GM19099 (cell line): ENCODE measurements around the gene KIF3A.

Source experiments
- POLR2A ChIP-seq: IDR thresholded peaks from 3 replicates; pipeline ENCODE4 v1.6.1; 2011; ENCODE audit warnings: low read depth; ENCODE audit not compliant: insufficient read length; ENCODE audit errors: extremely low read depth

Gene KIF3A

DNA sequence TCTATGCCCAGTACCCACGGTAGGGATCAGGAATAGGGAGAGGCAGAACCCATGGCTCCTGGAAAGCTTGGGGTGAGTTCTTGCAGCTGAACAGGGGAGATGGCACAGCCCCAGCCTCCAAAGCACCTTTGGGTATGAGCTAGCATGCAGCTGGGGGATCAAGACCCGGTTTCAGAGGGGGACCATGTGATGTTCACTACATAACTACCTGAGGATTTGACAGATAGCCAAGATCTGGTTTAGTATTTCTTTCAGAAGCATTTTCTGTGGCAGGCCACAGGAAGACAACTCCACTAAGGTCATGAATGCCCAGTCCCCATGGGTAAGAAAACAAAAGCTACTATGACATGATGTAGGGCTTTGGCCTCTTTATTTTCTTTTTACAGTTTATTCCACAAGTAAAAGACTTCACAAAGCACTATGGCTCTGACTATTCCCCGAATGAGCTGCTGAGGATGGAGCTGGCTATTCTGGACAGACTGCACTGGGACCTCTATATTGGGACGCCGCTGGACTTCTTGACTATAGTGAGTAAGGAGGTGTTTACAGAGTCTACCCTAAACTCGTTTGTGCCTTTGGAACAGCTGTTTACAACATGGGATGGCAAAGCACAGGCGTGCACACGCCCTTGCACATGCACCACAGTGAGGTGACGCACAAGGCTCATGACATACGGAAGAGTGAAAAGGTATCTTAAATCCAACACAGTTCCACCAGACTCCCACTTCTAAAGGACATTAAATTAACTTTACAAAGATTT lies 13.3 kb upstream of the KIF3A start:
- no peak for TF ChIP-seq POLR2A

DNA sequence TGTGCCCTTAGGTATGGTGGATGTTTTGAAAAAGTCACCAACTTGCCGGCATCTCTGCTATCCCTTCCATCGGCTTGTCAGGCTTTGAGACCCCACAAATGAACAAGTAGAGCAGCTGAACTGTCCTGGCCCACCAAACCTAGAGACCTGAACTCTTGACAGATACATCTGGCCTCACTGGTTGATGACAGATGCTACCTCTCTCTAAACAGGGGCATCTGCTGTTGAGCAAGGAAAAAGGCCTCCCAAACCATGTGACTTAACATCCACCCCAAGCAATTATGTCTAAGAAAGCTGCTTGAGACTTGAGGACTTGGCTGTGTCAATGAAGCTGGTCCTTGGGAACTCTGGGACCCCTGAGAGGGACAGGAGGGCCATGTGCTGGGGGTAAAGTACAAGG lies 12.2 kb upstream of the KIF3A start:
- TF ChIP-seq POLR2A: no peak

DNA sequence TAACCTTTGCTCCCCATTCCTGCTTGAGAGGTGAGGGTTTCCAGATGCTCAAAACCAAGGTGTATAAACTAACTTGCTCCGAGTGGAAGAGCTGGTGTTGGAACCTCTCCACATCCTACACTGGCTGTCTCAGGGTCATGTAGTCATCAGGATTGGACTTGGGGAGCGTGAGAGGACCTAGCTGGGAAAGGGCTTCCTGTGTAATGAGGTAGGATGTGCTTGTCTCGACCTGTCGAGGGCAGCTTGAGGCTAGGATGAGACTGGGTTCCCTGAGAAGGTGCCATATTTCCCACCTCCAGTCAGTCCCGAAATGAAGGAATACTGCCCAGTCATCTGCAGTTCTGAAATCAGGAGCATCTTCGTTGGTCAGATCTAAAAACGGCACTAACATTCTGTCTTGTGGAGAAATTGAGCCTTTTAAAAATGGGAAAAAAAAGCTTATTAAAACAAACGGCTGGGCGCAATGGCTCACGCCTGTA lies 11.2 kb upstream of the KIF3A start:
- TF ChIP-seq POLR2A: no peak

DNA sequence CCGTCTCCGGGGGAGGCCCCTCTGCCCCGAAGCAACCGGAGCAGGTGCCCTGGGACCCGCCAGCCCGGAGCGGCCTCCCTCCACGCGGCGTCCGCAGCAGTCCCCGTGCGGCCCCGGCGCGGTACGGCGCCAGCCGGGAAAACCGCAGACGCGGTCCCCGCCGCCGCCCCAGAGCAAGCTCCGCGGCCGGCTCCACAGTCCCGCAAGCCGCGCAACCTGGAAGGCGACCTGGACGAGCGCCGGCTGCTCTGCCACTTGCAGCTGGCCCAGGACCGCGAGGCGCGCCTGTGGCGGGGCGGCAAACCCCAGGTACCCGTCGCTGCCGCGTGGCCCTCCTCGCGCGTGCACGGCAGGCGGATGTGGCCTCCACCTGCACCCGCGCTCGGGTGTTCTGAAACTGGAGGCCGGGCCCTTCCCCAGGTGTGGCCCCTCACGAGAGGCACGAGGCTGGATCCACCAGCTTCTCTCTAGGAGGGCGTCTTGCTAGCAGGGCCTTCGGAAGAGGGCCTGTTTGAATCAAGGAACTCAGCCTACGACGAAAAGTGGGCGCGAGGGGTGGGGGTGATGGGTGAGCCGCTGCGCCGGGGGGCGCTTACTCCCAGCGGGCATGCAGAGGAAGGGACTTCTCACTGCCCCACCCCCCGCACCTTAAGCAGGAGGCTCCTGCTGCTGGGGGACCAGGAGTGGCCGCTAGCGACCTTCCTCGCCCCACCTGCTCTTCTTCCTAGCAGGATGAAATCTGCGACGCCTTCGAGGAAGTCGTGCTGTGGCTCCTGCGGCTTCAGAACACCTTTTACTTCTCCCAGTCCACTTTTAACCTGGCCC lies 10.5 kb upstream of the KIF3A start:
- no peak for TF ChIP-seq POLR2A

DNA sequence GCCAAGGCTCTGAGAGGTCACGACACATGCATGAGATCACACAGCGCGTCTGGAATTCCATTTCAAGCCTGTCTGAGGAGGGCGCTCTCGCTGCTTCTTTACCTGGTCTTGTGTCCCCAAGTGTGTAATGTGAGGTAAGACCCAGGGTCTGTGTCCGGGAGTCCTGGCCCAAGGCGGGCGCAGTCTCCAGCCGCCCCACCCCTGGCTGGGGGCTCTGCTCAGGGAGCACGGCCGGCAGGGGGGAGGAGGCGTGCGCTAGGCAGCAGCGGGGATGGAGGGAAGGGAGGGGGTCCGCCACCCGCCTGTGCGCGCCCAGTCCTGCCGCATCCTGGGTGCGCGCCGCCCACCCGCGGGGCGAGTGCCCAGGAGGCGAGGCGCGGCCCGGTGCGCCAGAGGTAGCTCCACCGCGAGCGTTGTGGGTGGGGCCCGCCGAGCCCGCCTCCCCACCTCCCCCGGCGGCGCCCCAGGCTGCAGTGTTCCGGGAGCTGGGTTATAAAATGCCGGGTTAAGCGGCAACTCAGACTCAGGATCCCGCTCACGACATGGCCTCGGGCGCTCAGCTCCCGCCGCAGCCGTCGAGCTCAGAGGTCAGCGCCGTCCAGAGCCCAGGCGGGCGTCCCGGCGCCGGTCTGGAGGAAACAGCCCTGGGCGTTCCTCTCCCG lies 9.7 kb upstream of the KIF3A start, which contains the start of gene CCNI2:
CCNI2 (plus strand) TSS at position 473 of the 662 bp plus-strand sequence; CDS start at position 543, 70 bp downstream.
- TF ChIP-seq POLR2A: peak; percentile 65

DNA sequence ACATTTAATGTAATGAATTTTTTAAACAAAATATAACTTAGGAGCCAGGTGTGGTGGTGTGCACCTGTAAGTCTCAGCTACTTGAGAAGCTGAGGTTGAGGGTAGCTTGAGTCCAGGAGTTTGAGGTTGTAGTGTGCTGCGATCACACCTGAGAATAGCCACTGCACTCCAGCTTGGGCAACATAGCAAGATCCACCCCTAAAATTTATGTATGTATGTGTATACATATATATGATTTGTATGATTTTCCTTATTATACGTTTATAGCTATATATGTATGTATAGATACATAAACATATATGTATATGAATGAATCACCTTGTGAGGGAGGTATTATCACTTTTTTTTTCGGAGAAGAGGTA lies 9.2 kb upstream of the KIF3A start:
- TF ChIP-seq POLR2A: no peak

DNA sequence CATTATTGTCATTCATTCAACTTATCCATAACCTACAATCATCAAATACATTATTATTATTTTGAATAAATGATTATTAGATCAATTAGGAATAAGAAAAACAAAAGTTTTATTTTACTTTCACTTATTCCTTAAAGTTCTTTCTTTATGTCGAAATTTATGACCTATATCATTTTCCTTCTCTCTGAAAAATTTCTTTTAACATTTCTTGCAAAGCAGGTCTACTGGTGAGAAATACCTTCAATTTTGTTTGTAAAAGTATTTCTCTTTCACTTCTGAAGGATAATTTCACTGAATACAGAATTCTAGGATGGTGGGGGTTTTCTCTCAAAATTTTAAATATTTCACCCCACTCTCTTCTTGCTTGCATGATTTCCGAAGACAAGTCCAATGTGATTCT lies 7.3 kb upstream of the KIF3A start:
- no peak for TF ChIP-seq POLR2A

DNA sequence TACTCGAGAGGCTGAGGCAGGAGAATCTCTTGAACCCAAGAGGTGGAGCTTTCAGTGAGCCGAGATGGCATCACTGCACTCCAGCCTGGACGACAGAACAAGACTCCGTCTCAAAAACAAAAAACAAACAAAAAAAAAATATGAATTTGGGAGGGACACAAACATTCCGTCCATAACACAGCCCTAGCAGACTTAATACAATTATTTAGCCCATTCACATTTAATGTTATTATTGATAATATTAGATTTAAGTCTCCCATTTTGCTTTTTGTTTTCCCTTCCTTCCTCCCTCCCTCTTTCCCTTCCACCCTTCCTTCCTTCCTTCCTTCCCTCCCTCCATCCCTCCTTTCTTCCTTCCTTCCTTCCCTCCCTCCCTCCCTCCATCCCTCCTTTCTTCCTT lies 5.3 kb upstream of the KIF3A start:
- TF ChIP-seq POLR2A: no peak

DNA sequence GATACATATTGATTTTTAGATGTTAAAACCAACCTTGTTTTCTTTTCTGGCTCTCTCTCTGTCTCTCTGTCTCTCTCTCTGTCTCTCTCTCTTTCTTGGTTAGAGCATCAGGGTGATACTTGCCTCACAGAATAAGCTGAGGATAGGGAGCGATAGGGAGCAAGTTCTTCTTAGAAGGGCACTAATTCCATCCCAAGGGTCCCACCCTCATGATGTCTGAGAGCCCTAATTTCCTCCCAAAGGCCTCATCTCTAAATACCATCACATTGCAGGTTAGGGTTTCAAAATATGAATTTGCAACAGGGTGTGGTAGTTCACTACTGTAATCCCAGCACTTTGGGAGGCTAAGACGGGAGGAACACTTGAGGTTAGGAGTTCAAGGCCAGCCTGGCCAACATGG lies 4.8 kb upstream of the KIF3A start:
- no peak for TF ChIP-seq POLR2A

DNA sequence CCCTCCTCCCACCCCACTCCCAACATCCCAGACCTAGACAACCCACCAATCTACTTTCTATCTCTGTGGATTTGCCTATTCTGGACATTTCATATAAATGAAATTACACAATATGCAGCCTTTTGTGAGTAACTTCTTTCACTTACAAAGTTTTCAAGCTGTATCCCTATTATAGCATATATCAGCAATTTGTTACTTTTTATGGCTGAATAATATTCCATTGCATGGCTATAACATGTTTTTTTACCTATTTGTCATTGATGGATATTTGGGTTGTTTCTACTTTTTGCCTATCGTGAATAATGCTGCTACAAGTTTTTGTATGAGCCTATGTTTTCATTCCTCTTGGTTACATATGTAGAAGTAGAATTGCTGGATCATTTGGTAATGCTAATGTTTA lies 1.9 kb upstream of the KIF3A start:
- TF ChIP-seq POLR2A: no peak

DNA sequence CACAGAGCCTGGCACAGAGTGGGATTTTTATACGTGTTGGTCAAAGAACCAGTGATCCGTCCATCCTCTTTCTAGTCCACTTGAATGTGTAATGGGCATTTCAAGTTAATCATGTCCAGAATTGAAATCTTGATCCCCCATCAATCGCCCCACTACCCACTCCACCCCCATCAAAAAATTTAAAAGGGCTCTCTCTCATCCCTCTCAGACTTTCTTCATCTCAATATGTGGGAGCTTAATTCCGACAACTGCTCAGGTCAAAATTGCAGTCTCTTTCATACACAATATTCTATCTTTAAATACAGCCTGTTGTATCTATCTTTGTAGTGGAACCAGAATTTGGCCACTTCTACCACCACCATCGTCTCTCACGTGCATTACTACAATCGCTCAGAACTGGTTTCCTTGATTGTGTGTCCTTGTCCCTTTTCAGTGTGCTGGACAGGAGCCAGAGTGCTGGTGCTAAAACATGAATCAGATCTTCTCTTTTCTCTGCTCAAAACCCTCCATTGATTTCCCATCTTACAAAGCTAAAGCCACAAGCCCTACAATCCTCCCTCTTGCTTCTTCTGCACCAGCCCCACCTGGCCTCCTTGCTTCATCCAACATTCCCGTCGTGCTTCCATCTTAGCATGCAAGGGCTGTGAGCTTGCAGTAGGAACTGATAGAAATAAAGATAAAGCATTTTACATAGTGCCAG lies 786 bp upstream of the KIF3A start:
- no peak for TF ChIP-seq POLR2A

DNA sequence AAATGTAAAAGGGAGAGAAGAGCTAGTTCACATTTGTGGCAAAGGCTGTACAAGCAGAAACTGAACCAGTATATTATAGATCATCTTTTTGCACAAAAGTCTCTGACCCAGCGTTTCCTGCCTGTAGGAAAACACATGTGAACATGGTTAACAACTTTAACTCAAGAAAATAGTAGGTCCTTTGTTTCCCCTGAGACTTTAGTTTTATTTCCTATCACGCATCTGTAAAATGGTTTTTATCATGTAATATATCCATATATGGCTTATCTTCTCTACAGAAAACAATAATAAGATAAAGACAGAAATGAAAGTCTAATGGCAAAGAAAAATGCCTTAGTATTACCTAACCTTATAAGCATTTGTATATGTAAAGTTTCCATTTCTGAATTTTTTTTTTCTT lies 2.7 kb downstream of the KIF3A start:
- no peak for TF ChIP-seq POLR2A

DNA sequence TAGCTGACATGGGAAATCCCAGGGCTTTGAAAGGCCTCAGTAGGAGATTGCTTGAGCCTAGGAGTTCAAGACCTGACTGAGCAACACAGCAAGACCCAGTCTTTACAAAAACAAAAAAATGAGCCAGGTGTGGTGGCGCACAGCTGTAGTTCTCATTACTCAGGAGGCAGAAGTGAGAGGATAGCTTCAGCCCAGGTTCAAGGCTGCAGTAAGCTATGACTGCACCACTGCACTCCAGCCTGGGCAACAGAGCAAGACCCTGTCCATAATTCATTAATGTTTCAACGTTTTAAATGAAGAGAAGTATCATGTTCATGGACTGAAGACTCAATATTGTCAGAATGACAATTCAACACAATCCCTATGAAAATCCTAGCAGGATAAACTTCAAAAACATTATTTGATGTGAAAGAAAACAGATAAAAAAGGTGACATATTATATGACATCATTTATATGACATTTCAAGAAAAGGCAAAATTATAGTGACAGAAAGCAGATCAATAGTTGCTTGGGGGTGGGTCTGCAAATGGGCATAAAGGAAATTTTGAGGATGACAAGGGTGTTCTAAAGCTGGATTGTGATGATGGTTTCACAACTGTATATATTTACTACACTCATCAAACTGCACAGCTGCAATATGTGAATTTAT lies 3.7 kb downstream of the KIF3A start:
- TF ChIP-seq POLR2A: no peak

DNA sequence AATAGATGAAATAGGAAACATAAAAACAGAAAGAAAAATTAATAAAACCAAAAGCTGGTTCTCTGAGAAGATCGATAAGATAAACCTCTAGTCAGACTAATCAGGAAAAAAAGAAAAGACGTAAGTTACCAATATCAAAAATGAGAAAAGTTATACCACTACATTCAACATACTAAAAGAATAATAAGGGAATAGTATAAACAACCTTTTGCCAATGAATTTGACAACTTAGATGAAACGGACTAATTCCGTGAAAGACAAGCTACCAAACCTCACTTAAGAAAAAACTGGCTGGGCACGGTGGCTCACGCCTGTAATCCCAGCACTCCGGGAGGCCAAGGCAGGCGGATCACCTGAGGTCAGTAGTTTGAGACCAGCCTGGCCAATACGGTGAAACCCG lies 7.5 kb downstream of the KIF3A start:
- TF ChIP-seq POLR2A: no peak

DNA sequence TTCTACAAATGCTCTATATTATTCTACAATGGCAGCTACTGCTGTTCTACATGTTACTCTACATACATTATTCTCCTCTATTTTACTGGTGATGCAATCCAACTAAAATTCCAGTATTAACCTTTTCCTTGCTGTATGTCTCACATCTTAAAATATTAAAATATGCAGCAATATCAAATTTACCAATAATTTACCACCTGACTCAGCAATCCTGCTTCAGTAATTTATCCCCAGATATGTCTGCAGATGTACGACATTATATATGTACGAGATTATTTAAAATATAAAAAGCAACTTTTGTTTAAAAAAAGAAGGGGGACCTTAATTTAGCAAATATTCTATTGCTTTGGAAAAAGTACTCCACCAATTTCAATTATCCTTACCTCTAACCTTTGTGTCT lies 11.6 kb downstream of the KIF3A start:
- TF ChIP-seq POLR2A: no peak
